Upper lobe of left lung (tissue), 6 donors: ENCODE data around the gene OGA. TPM values are rescaled to one million over a fixed set of nuclear protein-coding genes. Genes with fewer than 3 reads are reported as not detected.

Source experiments
- ATAC-seq, 2 donors: fragments of 200-7000 bp; cut with Tn5 transposase; one replicate each; pipeline ENCODE4 v1.9.1; 2022; ENCODE audit warnings: mild to moderate bottlenecking in 2 of 2, moderate library complexity in 2 of 2; ENCODE audit not compliant: low FRiP score in 2 of 2
- DNase-seq, 2 donors: peaks; one replicate each; pipeline ENCODE4 v3.0.0-alpha.2; 2019 to 2020
- H3K27ac ChIP-seq, 4 donors: fragments of 200-600 bp; sonication (generic); one replicate each; pipeline ENCODE4 v1.5.1; 2016 to 2019
- H3K27me3 ChIP-seq, 4 donors: fragments of 200-600 bp; sonication (generic); one replicate each; pipeline ENCODE4 v1.5.1; 2017 to 2019
- H3K36me3 ChIP-seq, 4 donors: fragments of 200-600 bp; sonication (generic); one replicate each; pipeline ENCODE4 v1.5.1; 2016 to 2019
- H3K4me1 ChIP-seq, 4 donors: fragments of 200-600 bp; sonication (generic); one replicate each; pipeline ENCODE4 v1.5.1; 2018 to 2019
- H3K4me3 ChIP-seq, 4 donors: fragments of 200-600 bp; sonication (generic); one replicate each; pipeline ENCODE4 v1.5.1; 2017 to 2019; ENCODE audit warnings: mild to moderate bottlenecking in 2 of 4, moderate library complexity in 1 of 4
- H3K9me3 ChIP-seq, 4 donors: fragments of 200-600 bp; sonication (generic); one replicate each; pipeline ENCODE4 v1.5.1; 2018 to 2019
- EP300 ChIP-seq, 4 donors: sonication (generic); formaldehyde crosslinking; IDR thresholded peaks; one replicate each; pipeline ENCODE4 v1.5.1; 2017; ENCODE audit warnings: antibody characterized with exemption in 4 of 4, control low read depth in 2 of 4
- POLR2A ChIP-seq, 4 donors: fragments of 450-650 bp; IDR thresholded peaks; one replicate each; pipeline ENCODE4 v1.5.1; 2016 to 2017; ENCODE audit warnings: antibody characterized with exemption in 4 of 4, mild to moderate bottlenecking in 2 of 4
- POLR2AphosphoS5 ChIP-seq, 2 donors: sonication (generic); formaldehyde crosslinking; IDR thresholded peaks; one replicate each; pipeline ENCODE4 v1.5.1; 2017; ENCODE audit warnings: antibody characterized with exemption in 2 of 2
- WGBS, 2 donors: methylation state at CpG; one replicate each; pipeline ENCODE4 v1.1.5; 2017 to 2018; 5-methylcytosine and 5-hydroxymethylcytosine counted together
- total RNA-seq, 6 donors: library from RNA; depleted of rRNA in 4 of 6; stranded (reverse); fragments of >200 nt in 4 of 6; gene quantifications; one replicate each; pipeline versions ENCODE4 v1.1.0 to v1.2.1, GENCODE V29; 2016 to 2021
- TF ChIP-seq, protein P1 (sequence below), 6 experiments: fragments of 450-650 bp in 4 of 6; fragments of 200-600 bp in 2 of 6; sonication (generic) in 2 of 6; IDR thresholded peaks; one replicate each; pipeline ENCODE4 v1.5.1; 2016 to 2019; ENCODE audit warnings: antibody characterized with exemption in 6 of 6
- donor health status: DM: no; HTN: no; CAD: no; lungs with moderate emphysema.
- donor health status: DM: no; HTN: yes; CAD: no; lungs with severe emphysema.

OGA gene
- total RNA-seq, 6 donors from 2014 or later = 71.1 to 374 (median 138) TPM

DNA sequence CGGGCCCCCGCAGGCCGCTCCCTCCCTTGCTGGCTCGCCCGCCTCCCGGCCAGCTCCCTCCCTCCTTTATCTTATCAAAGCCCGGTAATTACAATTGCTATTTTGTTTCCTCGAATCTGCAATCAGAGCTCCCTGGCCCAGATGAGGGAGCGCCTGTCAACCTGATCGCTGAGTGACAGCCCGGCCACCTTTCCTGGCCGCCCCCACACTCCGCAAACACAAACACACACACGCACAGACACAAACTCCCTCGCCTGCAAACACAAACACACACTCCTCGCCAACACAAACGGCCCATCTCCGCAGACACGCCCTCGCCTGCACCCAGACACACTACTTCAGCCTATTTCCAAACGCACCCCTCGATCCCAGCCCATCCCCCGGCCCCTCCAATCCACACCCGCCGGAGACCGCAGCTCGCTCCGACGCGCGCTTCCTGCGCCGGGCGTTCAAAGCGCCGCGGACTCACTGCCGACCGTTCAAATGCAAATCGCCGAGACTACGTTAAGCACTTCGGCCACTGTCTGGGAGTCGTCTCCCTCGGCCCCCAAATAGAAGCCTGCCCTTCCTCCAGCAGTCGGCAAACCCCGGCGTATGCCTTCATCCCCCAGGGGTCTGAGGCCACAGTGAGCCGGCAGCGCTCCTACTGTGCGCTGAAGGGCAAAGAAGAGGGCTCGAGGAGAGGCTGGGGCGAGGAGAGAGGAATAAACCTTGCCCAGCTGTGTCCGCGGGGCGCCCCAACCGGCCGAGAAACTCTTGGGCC lies 39.3 kb downstream of the OGA start:
- TF ChIP-seq, protein P1, sequence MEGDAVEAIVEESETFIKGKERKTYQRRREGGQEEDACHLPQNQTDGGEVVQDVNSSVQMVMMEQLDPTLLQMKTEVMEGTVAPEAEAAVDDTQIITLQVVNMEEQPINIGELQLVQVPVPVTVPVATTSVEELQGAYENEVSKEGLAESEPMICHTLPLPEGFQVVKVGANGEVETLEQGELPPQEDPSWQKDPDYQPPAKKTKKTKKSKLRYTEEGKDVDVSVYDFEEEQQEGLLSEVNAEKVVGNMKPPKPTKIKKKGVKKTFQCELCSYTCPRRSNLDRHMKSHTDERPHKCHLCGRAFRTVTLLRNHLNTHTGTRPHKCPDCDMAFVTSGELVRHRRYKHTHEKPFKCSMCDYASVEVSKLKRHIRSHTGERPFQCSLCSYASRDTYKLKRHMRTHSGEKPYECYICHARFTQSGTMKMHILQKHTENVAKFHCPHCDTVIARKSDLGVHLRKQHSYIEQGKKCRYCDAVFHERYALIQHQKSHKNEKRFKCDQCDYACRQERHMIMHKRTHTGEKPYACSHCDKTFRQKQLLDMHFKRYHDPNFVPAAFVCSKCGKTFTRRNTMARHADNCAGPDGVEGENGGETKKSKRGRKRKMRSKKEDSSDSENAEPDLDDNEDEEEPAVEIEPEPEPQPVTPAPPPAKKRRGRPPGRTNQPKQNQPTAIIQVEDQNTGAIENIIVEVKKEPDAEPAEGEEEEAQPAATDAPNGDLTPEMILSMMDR (IDR thresholded peaks at IDR 0.05) = no peak
- TF ChIP-seq POLR2AphosphoS5 (IDR thresholded peaks at IDR 0.05) (no peak), POLR2A (IDR thresholded peaks at IDR 0.05) (no peak), EP300 (IDR thresholded peaks at IDR 0.05) (no peak)
- Histone ChIP-seq H3K27ac (no peak overlapping the region), H3K9me3 (no peaks in the 10 kb centered on the region), H3K36me3 (peaks cover 0 to 2% (median 0%) of the 10 kb centered on the region in 4 donors), H3K4me3 (peak overlapping the region in 3 of 4 donors; percentile 38 to 50 (median 45)), H3K27me3 (peaks cover 3 to 46% (median 33%) of the 10 kb centered on the region in 4 donors), H3K4me1 (peaks cover 57 to 78% (median 66%) of the 10 kb centered on the region in 4 donors)
- 3 to 6% methylated on average over 39 to 49 of the region's 58 CpGs for WGBS, 2 donors
- peak in 1 of 2 donors; percentile 49 for ATAC-seq
- DNase-seq = peak in 1 of 2 donors; percentile 89

DNA sequence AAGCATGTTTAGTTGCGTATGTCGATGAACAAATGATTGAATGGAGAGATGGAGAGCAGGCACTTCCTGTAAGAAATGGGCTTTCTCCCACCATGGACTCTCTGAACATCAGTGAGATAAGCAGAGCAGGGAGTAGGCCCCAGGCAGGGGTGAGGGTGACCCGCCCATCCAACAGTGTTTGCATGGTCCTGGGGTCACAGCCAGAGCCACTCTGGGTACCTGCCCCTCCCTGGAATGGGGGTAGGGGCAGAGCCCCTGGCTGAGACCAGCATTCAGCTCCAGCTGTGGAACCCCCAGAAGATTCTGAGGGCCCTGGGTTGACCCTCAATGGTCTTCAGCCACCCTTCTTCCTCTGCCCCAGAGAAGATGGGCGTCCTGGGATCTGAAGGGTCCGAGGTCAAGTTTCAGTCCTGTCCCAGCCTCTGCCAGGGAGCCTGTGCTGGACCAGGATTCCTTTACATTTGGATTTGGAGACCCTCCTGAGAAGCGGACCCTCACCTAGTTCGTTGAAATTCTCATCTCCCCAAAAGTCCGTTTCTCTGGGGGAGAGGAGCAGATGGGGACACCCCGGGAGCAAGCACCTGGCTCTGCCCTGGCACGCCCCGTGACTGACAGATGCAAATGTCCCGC lies 40.0 kb downstream of the OGA start:
- no peaks in the 10 kb centered on the region for H3K36me3 ChIP-seq
- 61 to 63% methylated on average over 12 of the region's 12 CpGs for WGBS, 2 donors
- H3K9me3 ChIP-seq = no peaks in the 10 kb centered on the region
- peaks cover 3 to 46% (median 35%) of the 10 kb centered on the region in 4 donors for H3K27me3 ChIP-seq
- no peak overlapping the region for H3K27ac ChIP-seq
- H3K4me1 ChIP-seq = peaks cover 51 to 71% (median 61%) of the 10 kb centered on the region in 4 donors
- peak overlapping the region in 2 of 4 donors; percentile 45 to 50 for H3K4me3 ChIP-seq
- ATAC-seq (no peak), DNase-seq (no peak)
- TF ChIP-seq POLR2AphosphoS5 (IDR thresholded peaks at IDR 0.05) (no peak), POLR2A (IDR thresholded peaks at IDR 0.05) (no peak), EP300 (IDR thresholded peaks at IDR 0.05) (no peak)
- TF ChIP-seq, protein P1 (IDR thresholded peaks at IDR 0.05) = no peak

DNA sequence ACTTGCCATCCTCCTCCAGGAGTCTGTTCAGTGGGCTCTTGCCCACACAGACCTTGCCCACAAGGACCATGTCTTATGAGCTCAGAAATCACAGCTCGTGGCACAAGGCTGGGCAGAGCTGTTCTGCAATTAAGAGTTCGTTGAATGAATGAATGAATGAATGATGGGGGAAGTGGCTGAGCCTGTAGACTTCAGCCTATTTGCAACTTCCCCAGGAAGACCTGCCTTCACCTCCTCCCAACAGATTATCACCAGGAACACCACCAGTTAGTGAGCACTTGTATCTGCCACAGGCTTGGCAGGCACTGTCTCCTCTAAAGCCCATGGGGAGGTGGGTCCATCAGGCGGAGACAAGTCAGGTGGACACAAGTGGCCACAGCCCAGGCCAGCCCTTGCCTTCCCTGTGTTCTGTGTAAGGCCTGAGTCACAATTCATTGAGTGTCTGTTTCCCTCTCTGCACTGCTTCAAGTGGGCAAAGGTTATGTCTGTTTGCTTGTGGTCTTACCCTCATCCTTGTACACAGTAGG lies 40.6 kb downstream of the OGA start:
- WGBS, 2 donors = 67 to 85% methylated on average over 1 to 3 of the region's 3 CpGs
- no peaks in the 10 kb centered on the region for H3K36me3 ChIP-seq

DNA sequence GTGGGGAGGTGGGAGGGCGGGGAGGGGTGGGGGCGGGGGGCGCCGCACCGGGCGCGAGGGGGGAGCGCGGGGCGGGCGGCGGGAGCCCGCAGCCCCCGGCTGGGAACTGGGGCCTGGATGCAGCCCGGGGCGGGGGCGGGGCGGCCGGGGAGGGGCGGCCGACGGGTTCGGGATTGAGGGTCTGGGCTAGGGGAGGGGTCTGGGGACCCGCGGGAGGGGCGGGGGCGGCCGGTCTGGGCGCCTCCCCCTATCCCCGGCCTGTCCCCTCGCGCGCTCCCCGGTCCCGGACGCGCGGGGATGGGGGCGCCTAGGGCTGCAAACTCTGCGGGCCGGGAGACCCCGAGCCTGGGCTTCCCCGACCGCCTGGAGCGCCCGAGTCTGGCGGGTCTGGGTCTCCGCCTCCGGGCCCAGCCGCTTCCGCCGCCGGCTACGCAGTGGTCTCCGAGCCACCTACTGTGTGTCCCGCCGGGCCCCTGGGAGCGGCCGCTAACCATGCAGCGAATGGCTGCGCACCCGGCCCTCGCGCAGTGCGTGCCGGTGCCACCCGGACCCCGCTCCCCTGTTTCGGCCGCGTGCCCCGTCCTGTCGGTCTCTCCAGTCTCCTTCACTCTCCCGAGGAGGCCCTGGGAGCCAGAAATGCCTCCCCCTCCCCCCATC lies 42.0 kb downstream of the OGA start:
- Histone ChIP-seq H3K9me3 (no peaks in the 10 kb centered on the region), H3K4me1 (peaks cover 37 to 53% (median 45%) of the 10 kb centered on the region in 4 donors), H3K27me3 (peaks cover 3 to 58% (median 40%) of the 10 kb centered on the region in 4 donors), H3K4me3 (peak overlapping the region in 3 of 4 donors; percentile 25 to 29 (median 29)), H3K27ac (no peak overlapping the region), H3K36me3 (no peaks in the 10 kb centered on the region)
- DNase-seq (peak; percentile 9 to 82), ATAC-seq (no peak)
- TF ChIP-seq POLR2A (IDR thresholded peaks at IDR 0.05) (no peak), EP300 (IDR thresholded peaks at IDR 0.05) (no peak), POLR2AphosphoS5 (IDR thresholded peaks at IDR 0.05) (no peak)
- TF ChIP-seq, protein P1 (IDR thresholded peaks at IDR 0.05) = no peak
- WGBS, 2 donors = 6 to 31% methylated on average over 9 to 32 of the region's 74 CpGs

More for the DNA sequence above, 40.6 kb downstream of the OGA start:
- TF ChIP-seq POLR2A (IDR thresholded peaks at IDR 0.05) (no peak), POLR2AphosphoS5 (IDR thresholded peaks at IDR 0.05) (no peak), EP300 (IDR thresholded peaks at IDR 0.05) (no peak)
- TF ChIP-seq, protein P1 (IDR thresholded peaks at IDR 0.05) = no peak
- ATAC-seq (no peak), DNase-seq (no peak)
- Histone ChIP-seq H3K4me3 (no peak overlapping the region), H3K9me3 (no peaks in the 10 kb centered on the region), H3K27me3 (peaks cover 3 to 51% (median 38%) of the 10 kb centered on the region in 4 donors), H3K4me1 (peaks cover 48 to 67% (median 59%) of the 10 kb centered on the region in 4 donors), H3K27ac (no peak overlapping the region)
